Stomach (tissue), 4 donors: ENCODE results near the gene SLFN12L.

Source experiments
- CTCF ChIP-seq, 7 experiments: fragments of 450-650 bp in 4 of 7; fragments of 200-600 bp in 3 of 7; sonication (generic) in 3 of 7; IDR thresholded peaks; one replicate each; pipeline ENCODE4 v1.5.1; 2016 to 2019; ENCODE audit warnings: antibody characterized with exemption in 7 of 7, control low read depth in 2 of 7, mild to moderate bottlenecking in 1 of 7
- EP300 ChIP-seq: sonication (generic); formaldehyde crosslinking; IDR thresholded peaks from one replicate; pipeline ENCODE4 v1.6.1; 2017; ENCODE audit warnings: antibody characterized with exemption
- POLR2A ChIP-seq, 4 donors: fragments of 450-650 bp; IDR thresholded peaks; one replicate each; pipeline ENCODE4 v1.6.1; 2016; ENCODE audit warnings: antibody characterized with exemption in 4 of 4, control low read depth in 2 of 4, mild to moderate bottlenecking in 1 of 4, moderate library complexity in 1 of 4
- POLR2AphosphoS5 ChIP-seq, 3 donors: sonication (generic); formaldehyde crosslinking; IDR thresholded peaks; one replicate each; pipeline ENCODE4 v1.6.1; 2016; ENCODE audit warnings: antibody characterized with exemption in 3 of 3

- TF ChIP-seq POLR2A (IDR thresholded peaks at IDR 0.05) (no peak), CTCF (IDR thresholded peaks at IDR 0.05) (no peak), EP300 (no peak), POLR2AphosphoS5 (IDR thresholded peaks at IDR 0.05) (peak in 1 of 3 donors; percentile 27)
These were observed 105.1 kb downstream of the SLFN12L start, which contains the start of gene SLFN12 for GRCh38 chr17:35432176-35433074.
